ENCODE data around the gene RAB36.

RAB36 gene

GRCh38 chr22:23180893-23181720 lies 35.8 kb downstream of the RAB36 start:
- no peak for DNase-seq
- no peak for TF ChIP-seq CTCF (IDR thresholded peaks at IDR 0.05; ENCODE audit: low read depth, low read length, missing control alignments)
- in situ Hi-C loops (cut with HindIII; ENCODE audit: low pct_ligation_motif_present, low sequenced_read_pairs) = no loop called here
- H3K27me3 ChIP-seq (replicated peaks) = peaks cover 4% of the 10 kb centered on the region
- H3K4me3 ChIP-seq (ENCODE audit: low read depth, low read length) = peak overlapping the region; percentile 74
- peaks cover 22% of the 10 kb centered on the region for H3K36me3 ChIP-seq (replicated peaks)
- no peak overlapping the region for H3K27ac ChIP-seq

- no peak for DNase-seq
- TF ChIP-seq CTCF (IDR thresholded peaks at IDR 0.05; ENCODE audit: low read depth, low read length, missing control alignments) = no peak
- Histone ChIP-seq H3K36me3 (replicated peaks) (peaks cover 22% of the 10 kb centered on the region), H3K27ac (no peak overlapping the region), H3K27me3 (replicated peaks) (peaks cover 3% of the 10 kb centered on the region), H3K4me3 (ENCODE audit: low read depth, low read length) (peak overlapping the region; percentile 47)
- in situ Hi-C loops (cut with HindIII; ENCODE audit: low pct_ligation_motif_present, low sequenced_read_pairs) = no loop called here
Measured at GRCh38 chr22:23181721-23182308, 36.5 kb downstream of the RAB36 start.

GRCh38 chr22:23182309-23183060 lies 37.2 kb downstream of the RAB36 start:
- no peak for DNase-seq
- Histone ChIP-seq H3K27ac (peak overlapping the region; percentile 17), H3K36me3 (replicated peaks) (peaks cover 22% of the 10 kb centered on the region), H3K27me3 (replicated peaks) (no peaks in the 10 kb centered on the region), H3K4me3 (ENCODE audit: low read depth, low read length) (peak overlapping the region; percentile 47)
- in situ Hi-C loops (cut with HindIII; ENCODE audit: low pct_ligation_motif_present, low sequenced_read_pairs) = no loop called here
- TF ChIP-seq CTCF (IDR thresholded peaks at IDR 0.05; ENCODE audit: low read depth, low read length, missing control alignments) = no peak

- H3K27me3 ChIP-seq (replicated peaks) = no peaks in the 10 kb centered on the region
- peak overlapping the region; percentile 47 for H3K4me3 ChIP-seq (ENCODE audit: low read depth, low read length)
- peaks cover 29% of the 10 kb centered on the region for H3K36me3 ChIP-seq (replicated peaks)
- in situ Hi-C loops (cut with HindIII; ENCODE audit: low pct_ligation_motif_present, low sequenced_read_pairs) = no loop called here
- TF ChIP-seq CTCF (IDR thresholded peaks at IDR 0.05; ENCODE audit: low read depth, low read length, missing control alignments) = no peak
- peak overlapping the region; percentile 17 for H3K27ac ChIP-seq
- peak; percentile 43 for DNase-seq
Measured at GRCh38 chr22:23183061-23183698, 37.9 kb downstream of the RAB36 start.

GRCh38 chr22:23184100-23184763 lies 39.0 kb downstream of the RAB36 start:
- no peak for DNase-seq
- Histone ChIP-seq H3K27ac (no peak overlapping the region), H3K27me3 (replicated peaks) (no peaks in the 10 kb centered on the region), H3K4me3 (ENCODE audit: low read depth, low read length) (no peak overlapping the region), H3K36me3 (replicated peaks) (peaks cover 32% of the 10 kb centered on the region)
- no peak for TF ChIP-seq CTCF (IDR thresholded peaks at IDR 0.05; ENCODE audit: low read depth, low read length, missing control alignments)
- in situ Hi-C loops (cut with HindIII; ENCODE audit: low pct_ligation_motif_present, low sequenced_read_pairs) = no loop called here

Data from brain microvascular endothelial cell (primary cell).